T-cell (primary cell): ENCODE measurements around the gene TRMT2B. TPM values are rescaled to one million over a fixed set of nuclear protein-coding genes. Genes with fewer than 3 reads are reported as not detected.
"Not testable (repeated sequence)": the region's sequence is repeated elsewhere in the genome, so short reads cannot be mapped to it uniquely, and the experiment has no call there.

Source experiments
- ATAC-seq, 4 experiments: fragments of 200-7000 bp in 3 of 4; fragments of 150-1000 bp in 1 of 4; cut with Tn5 transposase; replicated peaks in 1 of 4; 1 replicate in 3 of 4; 2 replicates in 1 of 4; pipeline ENCODE4 v1.10.0; 2021; ENCODE audit warnings: moderate library complexity in 3 of 4, mild to moderate bottlenecking in 2 of 4, moderate number of reproducible peaks in 1 of 4
- CTCF ChIA-PET, 2 donors: fragments of 300-600 bp; sonication (Branson Sonifier 250); formaldehyde crosslinking; loops; one replicate each; lab custom pipeline; 2022; ENCODE audit warnings: antibody characterized with exemption in 2 of 2; lab: Charles Lee
- POLR2A ChIA-PET, 2 donors: fragments of 300-600 bp; sonication (Branson Sonifier 250); formaldehyde crosslinking; loops; one replicate each; lab custom pipeline; 2022; ENCODE audit warnings: antibody characterized with exemption in 2 of 2; lab: Charles Lee
- DNase-seq, 35 experiments: peaks; one replicate each; pipeline versions ENCODE4 v3.0.0 to v3.0.0-alpha.2; 2013 to 2023
- H3K27ac ChIP-seq: one replicate; pipeline ENCODE4 v1.5.1; 2013; ENCODE audit warnings: low read length
- H3K27me3 ChIP-seq, 2 experiments: replicated peaks in 1 of 2; 1 replicate in 1 of 2; 2 replicates in 1 of 2; pipeline versions ENCODE4 v1.6.1 to v1.7.0; 2013; ENCODE audit warnings: low read length in 1 of 2, mixed read lengths in 1 of 2; ENCODE audit not compliant: control insufficient read depth in 2 of 2, insufficient read depth in 2 of 2; ENCODE audit errors: extremely low read depth in 1 of 2
- H3K36me3 ChIP-seq, 2 donors: 1 replicate in 1 of 2; 2 replicates in 1 of 2; pipeline versions ENCODE4 v1.6.1 to v1.7.0; 2013; ENCODE audit warnings: low read length in 1 of 2; ENCODE audit not compliant: control insufficient read depth in 2 of 2, insufficient read depth in 1 of 2; ENCODE audit errors: extremely low read depth in 1 of 2
- H3K4me1 ChIP-seq, 2 experiments: 1 replicate in 1 of 2; 2 replicates in 1 of 2; pipeline versions ENCODE4 v1.6.1 to v1.7.0; 2013; ENCODE audit warnings: low read length in 2 of 2, mixed read lengths in 1 of 2; ENCODE audit not compliant: insufficient read depth in 2 of 2, control insufficient read depth in 1 of 2; ENCODE audit errors: extremely low read depth in 1 of 2
- H3K4me3 ChIP-seq, 2 donors: 1 replicate in 1 of 2; 2 replicates in 1 of 2; pipeline versions ENCODE4 v1.5.1 to v1.7.0; 2013; ENCODE audit warnings: mild to moderate bottlenecking in 2 of 2, low read length in 1 of 2, moderate library complexity in 1 of 2; ENCODE audit not compliant: control insufficient read depth in 1 of 2; ENCODE audit errors: extremely low read depth in 1 of 2
- H3K9me3 ChIP-seq: 2 replicates; pipeline ENCODE4 v1.7.0; 2013
- H3K27ac Mint-ChIP-seq, 2 donors: one replicate each; pipeline ENCODE4 v1.8.0; 2020 to 2021; ENCODE audit warnings: mild to moderate bottlenecking in 2 of 2, mixed read lengths in 2 of 2
- H3K27me3 Mint-ChIP-seq, 2 donors: one replicate each; pipeline ENCODE4 v1.8.0; 2021 to 2022; ENCODE audit warnings: mixed read lengths in 2 of 2
- H3K36me3 Mint-ChIP-seq: one replicate; pipeline ENCODE4 v1.8.0; 2021; ENCODE audit warnings: mixed read lengths
- H3K4me1 Mint-ChIP-seq, 3 donors: one replicate each; pipeline ENCODE4 v1.8.0; 2020 to 2022; ENCODE audit warnings: mixed read lengths in 3 of 3, mild to moderate bottlenecking in 1 of 3
- H3K4me3 Mint-ChIP-seq, 3 donors: one replicate each; pipeline ENCODE4 v1.8.0; 2020 to 2022; ENCODE audit warnings: mild to moderate bottlenecking in 3 of 3, mixed read lengths in 3 of 3, moderate library complexity in 3 of 3
- H3K9me3 Mint-ChIP-seq, 3 donors: one replicate each; pipeline ENCODE4 v1.8.0; 2020 to 2022; ENCODE audit warnings: mixed read lengths in 3 of 3
- WGBS: methylation state at CpG from one replicate; pipeline ENCODE4 v1.1.5; 2013; ENCODE audit warnings: missing lambda C conversion rate; ENCODE audit not compliant: insufficient coverage; 5-methylcytosine and 5-hydroxymethylcytosine counted together
- total RNA-seq, 35 experiments: library from RNA in 6 of 35; stranded (reverse) in 6 of 35; fragments of 120-200 nt in 1 of 35; gene quantifications; one replicate each; pipeline versions ENCODE4 v1.2.1 to v1.2.4 and lab custom pipeline; 2013 to 2026

The TRMT2B gene
- total RNA-seq, 5 donors from 2014 or later (not counting 1 experiment from before 2014, with no cell fraction given): 34.7 to 45.8 (median 43.6) TPM

- WGBS: no CpG with 5 or more reads among the region's 8 CpGs
- POLR2A ChIA-PET: no interaction called here
These were observed 27.9 kb upstream of the TRMT2B start for GRCh38 chrX:101079736-101080270.

GRCh38 chrX:101078716-101079598 is 27.0 kb upstream of the TRMT2B start, which contains the start of gene TMEM35A:
TMEM35A (plus strand) TSS chrX:101078879; CDS start chrX:101079003, 124 bp downstream.
- Mint-ChIP-seq H3K4me1 (peaks cover 0 to 6% (median 5%) of the 10 kb centered on the region in 3 donors), H3K27ac (no peak within 1 kb of the TSS), H3K4me3 (peak within 1 kb of the TSS in 1 of 3 donors; percentile 23), H3K9me3 (no peaks in the 10 kb centered on the region), H3K36me3 (no peaks in the 10 kb centered on the region), H3K27me3 (peaks cover 17 to 29% of the 10 kb centered on the region in 2 donors)
- ATAC-seq (peak in 1 of 4 experiments; percentile 35), DNase-seq (no peak)
- ChIA-PET CTCF (no interaction called here), POLR2A (no interaction called here)
- no peak within 1 kb of the TSS for H3K4me3 ChIP-seq
- no peaks in the 10 kb centered on the region for H3K9me3 ChIP-seq
- H3K36me3 ChIP-seq: no peaks in the 10 kb centered on the region
- WGBS: 27% methylated on average over 3 of the region's 23 CpGs
- no peaks in the 10 kb centered on the region for H3K4me1 ChIP-seq
- no peak within 1 kb of the TSS for H3K27ac ChIP-seq
- peaks cover 0 to 16% of the 10 kb centered on the region in 2 experiments for H3K27me3 ChIP-seq

More at GRCh38 chrX:101079736-101080270, 27.9 kb upstream of the TRMT2B start:
- H3K9me3 ChIP-seq: no peaks in the 10 kb centered on the region
- CTCF ChIA-PET: no interaction called here
- ATAC-seq: no peak
- H3K27me3 Mint-ChIP-seq: peaks cover 17 to 29% of the 10 kb centered on the region in 2 donors
- no peak for DNase-seq
- H3K27ac Mint-ChIP-seq: no peak overlapping the region
- no peaks in the 10 kb centered on the region for H3K4me1 ChIP-seq
- H3K4me3 Mint-ChIP-seq: no peak overlapping the region
- peaks cover 0 to 16% of the 10 kb centered on the region in 2 experiments for H3K27me3 ChIP-seq
- no peak overlapping the region for H3K27ac ChIP-seq
- no peaks in the 10 kb centered on the region for H3K36me3 Mint-ChIP-seq
- no peak overlapping the region for H3K4me3 ChIP-seq
- no peaks in the 10 kb centered on the region for H3K9me3 Mint-ChIP-seq
- H3K4me1 Mint-ChIP-seq: peaks cover 0 to 6% (median 5%) of the 10 kb centered on the region in 3 donors
- H3K36me3 ChIP-seq: no peaks in the 10 kb centered on the region

DNA sequence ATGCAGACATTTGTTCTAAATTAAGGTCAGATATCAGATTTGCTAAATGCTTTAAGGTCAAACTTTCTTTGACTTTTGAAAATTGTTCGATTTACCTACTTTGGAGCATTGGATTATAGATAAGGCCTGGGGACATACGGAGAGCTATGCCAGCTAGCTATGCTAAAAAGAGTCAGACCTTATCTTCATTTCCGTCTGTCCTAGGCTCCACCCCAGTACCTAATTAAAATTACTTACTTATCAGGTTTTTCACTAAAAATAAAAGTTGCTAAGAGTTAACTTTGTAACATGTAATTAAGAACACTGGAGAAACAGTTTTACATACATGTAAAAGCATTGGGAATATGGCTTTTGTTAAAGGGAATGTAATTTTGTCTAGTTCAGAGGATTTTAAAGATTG is 19.7 kb upstream of the TRMT2B start:
- Mint-ChIP-seq H3K4me1 (no peaks in the 10 kb centered on the region), H3K4me3 (no peak overlapping the region), H3K9me3 (no peaks in the 10 kb centered on the region), H3K27me3 (no peaks in the 10 kb centered on the region), H3K36me3 (no peaks in the 10 kb centered on the region), H3K27ac (no peak overlapping the region)
- ATAC-seq (no peak), DNase-seq (no peak)
- ChIA-PET POLR2A (no interaction called here), CTCF (no interaction called here)
- no CpG with 5 or more reads among the region's 3 CpGs for WGBS
- no peaks in the 10 kb centered on the region for H3K9me3 ChIP-seq
- H3K4me1 ChIP-seq: no peaks in the 10 kb centered on the region
- no peaks in the 10 kb centered on the region for H3K27me3 ChIP-seq
- H3K36me3 ChIP-seq: no peaks in the 10 kb centered on the region
- H3K27ac ChIP-seq: no peak overlapping the region
- H3K4me3 ChIP-seq: no peak overlapping the region

GRCh38 chrX:101062176-101062575 is 10.3 kb upstream of the TRMT2B start:
- DNase-seq (no peak), ATAC-seq (no peak)
- ChIA-PET POLR2A (no interaction called here), CTCF (no interaction called here)
- no peaks in the 10 kb centered on the region for H3K9me3 ChIP-seq
- Mint-ChIP-seq H3K36me3 (no peaks in the 10 kb centered on the region), H3K27me3 (peaks cover 0 to 13% of the 10 kb centered on the region in 2 donors), H3K27ac (no peak overlapping the region), H3K9me3 (no peaks in the 10 kb centered on the region), H3K4me3 (no peak overlapping the region), H3K4me1 (peaks cover 0 to 1% (median 0%) of the 10 kb centered on the region in 3 donors)
- no peak overlapping the region for H3K27ac ChIP-seq
- no peaks in the 10 kb centered on the region for H3K36me3 ChIP-seq
- H3K4me3 ChIP-seq: no peak overlapping the region
- H3K4me1 ChIP-seq: no peaks in the 10 kb centered on the region
- no peaks in the 10 kb centered on the region for H3K27me3 ChIP-seq

GRCh38 chrX:101057093-101057714 is 5.3 kb upstream of the TRMT2B start:
- whole genome bisulfite sequencing: no CpG with 5 or more reads among the region's 3 CpGs
- Mint-ChIP-seq H3K9me3 (no peaks in the 10 kb centered on the region), H3K4me1 (peaks cover 0 to 7% (median 2%) of the 10 kb centered on the region in 3 donors), H3K4me3 (no peak overlapping the region), H3K27me3 (peaks cover 0 to 13% of the 10 kb centered on the region in 2 donors), H3K36me3 (no peaks in the 10 kb centered on the region), H3K27ac (no peak overlapping the region)
- Histone ChIP-seq H3K36me3 (no peaks in the 10 kb centered on the region), H3K27me3 (no peaks in the 10 kb centered on the region), H3K4me1 (no peaks in the 10 kb centered on the region), H3K27ac (no peak overlapping the region), H3K4me3 (no peak overlapping the region), H3K9me3 (no peaks in the 10 kb centered on the region)
- CTCF ChIA-PET: no interaction called here
- POLR2A ChIA-PET: no interaction called here
- ATAC-seq: no peak
- DNase-seq: no peak

DNA sequence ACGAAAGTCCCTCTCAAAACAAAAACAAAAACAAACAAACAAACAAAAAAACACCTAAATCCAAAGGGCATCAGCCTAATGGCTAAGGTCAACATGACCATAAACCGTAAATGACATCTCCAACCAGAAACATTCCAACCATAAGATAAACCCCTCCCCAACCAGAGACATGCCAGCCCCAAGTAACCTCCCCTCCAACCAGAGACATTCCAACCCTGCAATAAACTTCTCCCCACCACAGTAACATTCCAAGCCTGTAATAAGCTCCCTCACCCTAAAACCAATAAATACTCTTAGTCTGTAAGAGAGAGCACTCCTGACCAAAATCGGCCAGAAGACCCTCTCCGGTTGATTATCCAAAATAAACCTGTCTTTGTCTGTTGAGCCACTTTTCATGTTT is 4.6 kb upstream of the TRMT2B start:
- H3K9me3 Mint-ChIP-seq, H3K27ac ChIP-seq, H3K36me3 Mint-ChIP-seq, H3K27ac Mint-ChIP-seq, ATAC-seq, POLR2A ChIA-PET, H3K4me1 ChIP-seq, H3K4me3 ChIP-seq, H3K4me3 Mint-ChIP-seq, H3K4me1 Mint-ChIP-seq, H3K9me3 ChIP-seq, CTCF ChIA-PET, H3K27me3 ChIP-seq, DNase-seq, H3K36me3 ChIP-seq: not testable (repeated sequence)
- WGBS: 100% methylated on average over 1 of the region's 4 CpGs
- H3K27me3 Mint-ChIP-seq: peaks cover 0 to 13% of the 10 kb centered on the region in 2 donors
